SK-N-SH (cell line): ENCODE data around the gene COA4. TPM values are rescaled to one million over a fixed set of nuclear protein-coding genes. Genes with fewer than 3 reads are reported as not detected.

Source experiments
- CTCF ChIA-PET: fragments of 300-600, 350-600 bp; formaldehyde crosslinking; extraction: SDS; loops from one replicate; lab custom pipeline; 2021; lab: Yijun Ruan, JAX
- POLR2A ChIA-PET: fragments of 350-600 bp; sonication (Branson Sonifier 250); formaldehyde crosslinking; extraction: SDS; loops from one replicate; lab custom pipeline; 2020; ENCODE audit warnings: antibody characterized with exemption, inconsistent platforms; lab: Yijun Ruan, JAX
- DNase-seq: peaks from one replicate; pipeline ENCODE4 v3.0.0; 2012
- H2AFZ ChIP-seq: fragments of 200-600 bp; sonication (generic); 2 replicates; pipeline ENCODE4 v1.8.1; 2016; ENCODE audit warnings: antibody characterized with exemption, mild to moderate bottlenecking, low read depth
- H3F3A ChIP-seq: fragments of 200-600 bp; sonication (generic); replicated peaks from 2 replicates; pipeline ENCODE3; 2016; ENCODE audit warnings: antibody characterized with exemption, mild to moderate bottlenecking; ENCODE audit not compliant: insufficient read depth
- H3K27ac ChIP-seq, 2 experiments: fragments of 200-500 bp in 1 of 2; fragments of 200-600 bp in 1 of 2; sonication (Bioruptor generic) in 1 of 2; sonication (generic), shearing (Covaris generic) in 1 of 2; 2 replicates each; pipeline versions ENCODE4 v1.5.1 to v1.6.1; 2014 to 2016; ENCODE audit warnings: low read depth in 2 of 2, inconsistent platforms in 1 of 2, low read length in 1 of 2, mild to moderate bottlenecking in 1 of 2, mixed read lengths in 1 of 2
- H3K27me3 ChIP-seq: fragments of 200-600 bp; sonication (generic), shearing (Covaris generic); 2 replicates; pipeline ENCODE4 v1.6.1; 2016; ENCODE audit warnings: mixed run types; ENCODE audit not compliant: insufficient read depth
- H3K36me3 ChIP-seq, 2 experiments: fragments of 200-500 bp in 1 of 2; fragments of 200-600 bp in 1 of 2; sonication (Bioruptor generic) in 1 of 2; sonication (generic) in 1 of 2; replicated peaks in 1 of 2; 2 replicates each; pipeline versions ENCODE3 to v1.5.1; 2014 to 2016; ENCODE audit warnings: low read length in 1 of 2, mild to moderate bottlenecking in 1 of 2; ENCODE audit not compliant: insufficient read depth in 2 of 2, control insufficient read depth in 1 of 2
- H3K4me1 ChIP-seq, 2 experiments: fragments of 200-500 bp in 1 of 2; fragments of 200-600 bp in 1 of 2; sonication (Bioruptor generic) in 1 of 2; sonication (generic), shearing (Covaris generic) in 1 of 2; 2 replicates each; pipeline versions ENCODE4 v1.5.1 to v1.6.1; 2014 to 2016; ENCODE audit warnings: low read depth in 1 of 2, low read length in 1 of 2, mixed run types in 1 of 2; ENCODE audit not compliant: insufficient read depth in 2 of 2, control insufficient read depth in 1 of 2
- H3K4me2 ChIP-seq: fragments of 200-600 bp; sonication (generic), shearing (Covaris generic); 2 replicates; pipeline ENCODE4 v1.6.1; 2017; ENCODE audit warnings: mixed run types
- H3K4me3 ChIP-seq, 2 experiments: fragments of 200-500 bp in 1 of 2; fragments of 200-600 bp in 1 of 2; sonication (Bioruptor generic) in 1 of 2; sonication (generic), shearing (Covaris generic) in 1 of 2; 2 replicates each; pipeline versions ENCODE4 v1.5.1 to v1.8.1; 2014 to 2016; ENCODE audit warnings: low read depth in 2 of 2, inconsistent platforms in 1 of 2, low read length in 1 of 2, mild to moderate bottlenecking in 1 of 2, mixed read lengths in 1 of 2, moderate library complexity in 1 of 2
- H3K79me2 ChIP-seq: fragments of 200-600 bp; sonication (generic); 2 replicates; pipeline ENCODE4 v1.8.1; 2017; ENCODE audit warnings: mild to moderate bottlenecking; ENCODE audit not compliant: insufficient read depth
- H3K9ac ChIP-seq: fragments of 200-600 bp; sonication (generic); 2 replicates; pipeline ENCODE4 v1.6.1; 2017; ENCODE audit warnings: mixed run types
- H3K9me2 ChIP-seq: fragments of 200-600 bp; sonication (generic); 2 replicates; pipeline ENCODE4 v1.6.1; 2017; ENCODE audit warnings: mixed run types
- H3K9me3 ChIP-seq: fragments of 200-600 bp; sonication (generic); 2 replicates; pipeline ENCODE4 v1.6.1; 2017; ENCODE audit warnings: mixed run types, mild to moderate bottlenecking, moderate library complexity
- H4K20me1 ChIP-seq: fragments of 200-600 bp; sonication (generic); 2 replicates; pipeline ENCODE4 v1.6.1; 2017; ENCODE audit warnings: mild to moderate bottlenecking, mixed run types; ENCODE audit not compliant: insufficient read depth
- CHD2 ChIP-seq: fragments of 150-350 bp; IDR thresholded peaks from 2 replicates; pipeline ENCODE4 v1.6.1; 2018; ENCODE audit warnings: low read length; ENCODE audit not compliant: partially characterized antibody
- ELF1 ChIP-seq: IDR thresholded peaks from 2 replicates; pipeline ENCODE4 v1.4.0; 2012
- FOSL2 ChIP-seq: IDR thresholded peaks from 2 replicates; pipeline ENCODE4 v1.4.0; 2012; ENCODE audit warnings: low read depth, mild to moderate bottlenecking, moderate library complexity, borderline replicate concordance
- FOXM1 ChIP-seq: IDR thresholded peaks from 2 replicates; pipeline ENCODE4 v1.4.0; 2012; ENCODE audit warnings: low read depth, mild to moderate bottlenecking
- GABPA ChIP-seq: IDR thresholded peaks from 2 replicates; pipeline ENCODE4 v1.4.0; 2012; ENCODE audit warnings: low read depth, mild to moderate bottlenecking
- GATA2 ChIP-seq: sonication (generic); formaldehyde crosslinking; IDR thresholded peaks from 2 replicates; pipeline ENCODE4 v1.5.0; 2020; ENCODE audit warnings: mild to moderate bottlenecking, missing genetic modification reagents
- IRF3 ChIP-seq: fragments of 150-350 bp; IDR thresholded peaks from 2 replicates; pipeline ENCODE4 v1.6.1; 2016; ENCODE audit warnings: mild to moderate bottlenecking, low read depth, low read length
- JUND ChIP-seq: IDR thresholded peaks from 2 replicates; pipeline ENCODE4 v1.4.0; 2012
- MAX ChIP-seq: IDR thresholded peaks from 2 replicates; pipeline ENCODE4 v1.4.0; 2012; ENCODE audit warnings: low read depth
- MXI1 ChIP-seq: IDR thresholded peaks from 2 replicates; pipeline ENCODE4 v1.6.1; 2012; ENCODE audit warnings: mild to moderate bottlenecking, low read depth, low read length, improper control_type of control experiment
- NRF1 ChIP-seq: IDR thresholded peaks from 2 replicates; pipeline ENCODE4 v1.6.1; 2012; ENCODE audit warnings: low read depth, mild to moderate bottlenecking, low read length
- RAD21 ChIP-seq: IDR thresholded peaks from 2 replicates; pipeline ENCODE4 v1.6.1; 2012; ENCODE audit warnings: mild to moderate bottlenecking, low read length
- RCOR1 ChIP-seq: fragments of 150-350 bp; IDR thresholded peaks from 2 replicates; pipeline ENCODE4 v1.6.1; 2017; ENCODE audit warnings: antibody characterized with exemption, low read length
- REST ChIP-seq: IDR thresholded peaks from 2 replicates; pipeline ENCODE4 v1.6.1; 2012; ENCODE audit warnings: mild to moderate bottlenecking, low read depth, low read length, moderate library complexity
- RFX5 ChIP-seq: IDR thresholded peaks from 2 replicates; pipeline ENCODE4 v1.6.1; 2012; ENCODE audit warnings: mild to moderate bottlenecking, improper control_type of control experiment, low read length
- SIN3A ChIP-seq: IDR thresholded peaks from 2 replicates; pipeline ENCODE4 v1.6.1; 2012; ENCODE audit warnings: low read depth, mild to moderate bottlenecking, low read length, moderate library complexity, borderline replicate concordance
- TAF1 ChIP-seq: IDR thresholded peaks from 2 replicates; pipeline ENCODE4 v1.6.1; 2012; ENCODE audit warnings: low read depth, mild to moderate bottlenecking, low read length, moderate library complexity, borderline replicate concordance
- TCF12 ChIP-seq: IDR thresholded peaks from 2 replicates; pipeline ENCODE4 v1.4.0; 2012
- TEAD4 ChIP-seq: IDR thresholded peaks from 2 replicates; pipeline ENCODE4 v1.4.0; 2012; ENCODE audit warnings: mild to moderate bottlenecking, borderline replicate concordance; ENCODE audit not compliant: insufficient read depth
- USF1 ChIP-seq: IDR thresholded peaks from 2 replicates; pipeline ENCODE4 v1.4.0; 2012; ENCODE audit warnings: low read depth, borderline replicate concordance
- YY1 ChIP-seq: IDR thresholded peaks from 2 replicates; pipeline ENCODE4 v1.4.0; 2012; ENCODE audit warnings: low read depth, mild to moderate bottlenecking
- ZBTB33 ChIP-seq: IDR thresholded peaks from 2 replicates; pipeline ENCODE4 v1.4.0; 2012; ENCODE audit warnings: low read depth, borderline replicate concordance
- WGBS: methylation state at CpG from one replicate; pipeline ENCODE4 v1.1.6; 2017; ENCODE audit warnings: low lambda C conversion rate; 5-methylcytosine and 5-hydroxymethylcytosine counted together
- polyA plus RNA-seq, 3 experiments: library from polyadenylated mRNA; depleted of rRNA; stranded (reverse); fragments of >200 nt; gene quantifications; 2 replicates each; pipeline ENCODE4 v1.2.3, GENCODE V29; 2012

Gene COA4
- polyA plus RNA-seq (2012; rRNA removed) = 171 and 172 TPM in 2 replicates
- polyA plus RNA-seq (2012; cell fraction: cytosol; rRNA removed) = 129 and 147 TPM in 2 replicates
- polyA plus RNA-seq (2012; cell fraction: nucleus; rRNA removed) = 130 and 214 TPM in 2 replicates

GRCh38 chr11:73876424-73877310 lies at the start of gene COA4, which contains the start of gene PAAF1:
Gene COA4, minus strand, starts transcription at chr11:73876846. Its CDS starts 3,468 bp downstream, at chr11:73873378.
Gene PAAF1, plus strand, starts transcription at chr11:73876999. Its CDS starts 23 bp downstream, at chr11:73877022.
- Histone ChIP-seq H2AFZ (peak within 1 kb of the TSS; percentile 80), H3F3A (peaks cover 4% of the 10 kb centered on the region), H4K20me1 (no peaks in the 10 kb centered on the region), H3K27me3 (no peaks in the 10 kb centered on the region), H3K4me1 (peaks cover 0 to 4% of the 10 kb centered on the region in 2 experiments; a peak in 3 of 4 replicates), H3K36me3 (peaks cover 20 to 40% of the 10 kb centered on the region in 2 experiments), H3K9me3 (no peaks in the 10 kb centered on the region), H3K4me2 (peak within 1 kb of the TSS; percentile 87), H3K27ac (peak within 1 kb of the TSS; percentile 79 to 94), H3K9me2 (no peaks in the 10 kb centered on the region), H3K79me2 (peaks cover 56% of the 10 kb centered on the region), H3K4me3 (peak within 1 kb of the TSS; percentile 72 to 88), H3K9ac (peak within 1 kb of the TSS; percentile 81)
- CTCF ChIA-PET = interaction anchor here (1.4 kb wide), 1 partner anchor 55 kb away, joined by 3 read pairs; no protein-coding TSS in a partner anchor
- POLR2A ChIA-PET = interaction anchor here (0.6 to 1.9 kb wide), 5 partner anchors 10 to 116 kb away, joined by 3 to 6 read pairs (median 5); partner anchors contain the start of genes MRPL48 and RAB6A
- peak; percentile 96 for DNase-seq
- WGBS = 1% methylated on average over 32 of the region's 57 CpGs
- TF ChIP-seq MXI1 (peak; percentile 96), FOSL2 (no peak), SIN3A (peak; percentile 16; the same call in 1 of the 2 replicates), TAF1 (peak; percentile 73), TEAD4 (no peak), TCF12 (no peak), MAX (peak; percentile 96), NRF1 (peak; percentile 60), RAD21 (0 out of 2 replicates have a peak, but pooled peaks have one; percentile 1), ELF1 (peak; percentile 84), FOXM1 (no peak), CHD2 (peak; percentile 58), RFX5 (0 out of 2 replicates have a peak, but pooled peaks have one; percentile 16), ZBTB33 (no peak), USF1 (no peak), GABPA (peak; percentile 94), YY1 (peak; percentile 88), IRF3 (no peak), REST (peak; percentile 5; the same call in 1 of the 2 replicates), GATA2 (CRISPR knock-in tag) (no peak), JUND (no peak), RCOR1 (no peak; the same call in 1 of the 2 replicates)
